GM12878 (cell line): ENCODE measurements around the gene ESPNL. TPM values are rescaled to one million over a fixed set of nuclear protein-coding genes. Genes with fewer than 3 reads are reported as not detected.

Experiments
- ATAC-seq: fragments of 200-7000 bp; cut with Tn5 transposase; 3 replicates; pipeline ENCODE4 v1.9.1; 2020; ENCODE audit warnings: mild to moderate bottlenecking, moderate library complexity
- BruUV-seq: library from RNA; stranded (reverse); fragments of 400-500 nt; replicated peaks from 2 replicates; lab custom pipeline; 2021; lab: Mats Ljungman, UMichigan
- CTCF ChIA-PET: fragments of 300-600 bp; sonication (Branson Sonifier 250); formaldehyde crosslinking; extraction: SDS; loops from one replicate; lab custom pipeline; 2021; ENCODE audit warnings: inconsistent platforms; lab: Yijun Ruan, JAX
- POLR2A ChIA-PET: fragments of 350-600 bp; formaldehyde crosslinking; extraction: SDS; loops from one replicate; lab custom pipeline; 2021; ENCODE audit warnings: inconsistent platforms; lab: Charles Lee
- RAD21 ChIA-PET: fragments of 300-600 bp; sonication (Branson Sonifier 250); formaldehyde crosslinking; loops from one replicate; lab custom pipeline; 2023; ENCODE audit warnings: antibody characterized with exemption; ENCODE audit not compliant: unreplicated experiment; lab: Charles Lee
- SMC1A ChIA-PET: fragments of 300-600 bp; sonication (Branson Sonifier 250); formaldehyde crosslinking; loops from one replicate; lab custom pipeline; 2023; ENCODE audit not compliant: unreplicated experiment, uncharacterized antibody; lab: Charles Lee
- DNase-seq: peaks from one replicate; pipeline ENCODE4 v3.0.0-alpha.2; 2011; ENCODE audit warnings: low read depth, low spot score
- FAIRE-seq: peaks from 3 replicates; lab custom pipeline; 2011; peaks lifted over from hg19 to GRCh38; lab: Jason Lieb, UNC
- H2AFZ ChIP-seq: 2 replicates; pipeline ENCODE4 v1.6.0; 2011; ENCODE audit warnings: low read depth, low read length, control low read depth; ENCODE audit not compliant: control insufficient read depth
- H3K27ac ChIP-seq: 2 replicates; pipeline ENCODE4 v1.5.1; 2011; ENCODE audit warnings: control low read depth; ENCODE audit not compliant: control insufficient read depth, insufficient read depth
- H3K27me3 ChIP-seq, 2 experiments: replicated peaks in 1 of 2; 2 replicates each; pipeline versions ENCODE4 v1.6.0 to v1.6.1; 2011; ENCODE audit warnings: low read length in 1 of 2; ENCODE audit not compliant: control insufficient read depth in 2 of 2, insufficient read depth in 2 of 2
- H3K36me3 ChIP-seq, 2 experiments: 2 replicates each; pipeline ENCODE4 v1.5.1; 2011; ENCODE audit warnings: low read length in 1 of 2; ENCODE audit not compliant: control insufficient read depth in 2 of 2, insufficient read depth in 2 of 2
- H3K4me1 ChIP-seq: 2 replicates; pipeline ENCODE4 v1.6.1; 2011; ENCODE audit warnings: mild to moderate bottlenecking, low read length, moderate library complexity, mixed read lengths; ENCODE audit not compliant: control insufficient read depth, insufficient read depth
- H3K4me2 ChIP-seq: 2 replicates; pipeline ENCODE4 v1.6.0; 2011; ENCODE audit warnings: control low read depth; ENCODE audit not compliant: control insufficient read depth, insufficient read depth
- H3K4me3 ChIP-seq: fragments of 200-600 bp; sonication (generic); 2 replicates; pipeline ENCODE4 v1.5.1; 2016
- H3K79me2 ChIP-seq: 2 replicates; pipeline ENCODE4 v1.6.0; 2011; ENCODE audit warnings: low read length; ENCODE audit not compliant: control insufficient read depth, insufficient read depth
- H3K9ac ChIP-seq: 2 replicates; pipeline ENCODE4 v1.8.0; 2011; ENCODE audit warnings: low read length, control low read depth, mixed read lengths; ENCODE audit not compliant: control insufficient read depth, insufficient read depth
- H3K9me3 ChIP-seq: replicated peaks from 3 replicates; pipeline ENCODE4 v1.5.1; 2011; ENCODE audit warnings: mild to moderate bottlenecking, low read length; ENCODE audit not compliant: control insufficient read depth, insufficient read depth
- H4K20me1 ChIP-seq: 2 replicates; pipeline ENCODE4 v1.6.0; 2011; ENCODE audit not compliant: control insufficient read depth, insufficient read depth
- ATF3 ChIP-seq: IDR thresholded peaks from 2 replicates; pipeline ENCODE4 v1.6.1; 2011; ENCODE audit warnings: low read depth, mild to moderate bottlenecking, low read length, moderate library complexity, borderline replicate concordance; ENCODE audit errors: extremely low read depth
- CBFB ChIP-seq: IDR thresholded peaks from 2 replicates; pipeline ENCODE4 v1.6.1; 2016; ENCODE audit warnings: antibody characterized with exemption, low read depth
- IKZF2 ChIP-seq, 2 experiments: fragments of 450-650 bp; IDR thresholded peaks; 2 replicates each; pipeline ENCODE4 v1.6.1; 2017; ENCODE audit warnings: mild to moderate bottlenecking in 2 of 2, moderate library complexity in 2 of 2
- JUNB ChIP-seq: IDR thresholded peaks from 2 replicates; pipeline ENCODE4 v1.6.1; 2016; ENCODE audit warnings: antibody characterized with exemption, mild to moderate bottlenecking
- NFIC ChIP-seq: IDR thresholded peaks from 2 replicates; pipeline ENCODE4 v1.6.1; 2012; ENCODE audit warnings: low read depth, mild to moderate bottlenecking, inconsistent platforms, low read length, moderate library complexity
- NFXL1 ChIP-seq: fragments of 450-650 bp; IDR thresholded peaks from 2 replicates; pipeline ENCODE4 v1.6.1; 2017; ENCODE audit warnings: antibody characterized with exemption, mild to moderate bottlenecking, borderline replicate concordance
- NRF1 ChIP-seq: conservative IDR thresholded peaks from 2 replicates; pipeline ENCODE4 v1.6.1; 2011; ENCODE audit warnings: mild to moderate bottlenecking, low read depth, low read length, improper control_type of control experiment
- PAX5 ChIP-seq: IDR thresholded peaks from 2 replicates; pipeline ENCODE4 v1.6.1; 2011; ENCODE audit warnings: low read depth, low read length, borderline replicate concordance
- RAD21 ChIP-seq: IDR thresholded peaks from 2 replicates; pipeline ENCODE4 v1.6.1; 2011; ENCODE audit warnings: mild to moderate bottlenecking, low read depth, low read length, moderate library complexity; ENCODE audit not compliant: insufficient read depth
- RUNX3 ChIP-seq: IDR thresholded peaks from 2 replicates; pipeline ENCODE4 v1.6.1; 2012; ENCODE audit warnings: low read length, inconsistent platforms
- TAF1 ChIP-seq: IDR thresholded peaks from 2 replicates; pipeline ENCODE4 v1.6.1; 2011; ENCODE audit warnings: mild to moderate bottlenecking, low read depth, low read length, borderline replicate concordance
- TARDBP ChIP-seq: IDR thresholded peaks from 2 replicates; pipeline ENCODE4 v1.6.1; 2016; ENCODE audit warnings: borderline replicate concordance
- WGBS: methylation state at CpG from one replicate; pipeline ENCODE4 v1.1.6; 2016; ENCODE audit warnings: low lambda C conversion rate; ENCODE audit not compliant: insufficient replicate concordance, insufficient coverage; ENCODE audit errors: missing lambda C conversion rate; 5-methylcytosine and 5-hydroxymethylcytosine counted together
- in situ Hi-C: fragments of 300-500 bp; cut with MboI; formaldehyde crosslinking; loops from 9 replicates; pipeline ENCODE4 v1.14.3; 2018; ENCODE audit warnings: mixed read lengths
- intact Hi-C: fragments of 100-400 bp; cut with micrococcal nuclease; formaldehyde crosslinking; loops from one replicate; pipeline ENCODE4 v1.14.2; 2022; ENCODE audit not compliant: unreplicated experiment
- polyA plus RNA-seq, 11 experiments: library from polyadenylated mRNA; depleted of rRNA in 4 of 11; unstranded in 6 of 11; stranded (reverse) in 5 of 11; fragments of >200 nt; fragmentation: Nextera tagmentation in 4 of 11; fragmentation: Illumina TruSeq in 1 of 11; extraction: Ambion mirVana in 4 of 11; extraction: Trizol in 1 of 11; gene quantifications; 1 replicate in 1 of 11; 2 replicates in 10 of 11; pipeline versions ENCODE4 v1.2.1 to v1.2.3, GENCODE V29; 2011 to 2016; ENCODE audit warnings: inconsistent platforms in 2 of 11, missing spikeins in 2 of 11, low read depth in 1 of 11
- total RNA-seq, 4 experiments: library from RNA; depleted of rRNA in 3 of 4; stranded (reverse); fragments of >200 nt in 3 of 4; fragmentation: Illumina TruSeq in 1 of 4; extraction: Trizol in 1 of 4; gene quantifications; 2 replicates each; pipeline versions ENCODE4 v1.2.1 to v1.2.3, GENCODE V29; 2013 to 2021
- TF ChIP-seq, protein P1 (sequence below): IDR thresholded peaks from 2 replicates; pipeline ENCODE4 v1.6.1; 2011; ENCODE audit warnings: mild to moderate bottlenecking, low read depth, low read length, moderate library complexity; ENCODE audit not compliant: insufficient replicate concordance

ESPNL gene
- total and polyA plus RNA-seq, 10 of the 15 experiments (the other 5 are each of a cell fraction or from before 2014, with no cell fraction given), result 0.05 to 0.94 (median 0.36) TPM; not detected in 3

DNA sequence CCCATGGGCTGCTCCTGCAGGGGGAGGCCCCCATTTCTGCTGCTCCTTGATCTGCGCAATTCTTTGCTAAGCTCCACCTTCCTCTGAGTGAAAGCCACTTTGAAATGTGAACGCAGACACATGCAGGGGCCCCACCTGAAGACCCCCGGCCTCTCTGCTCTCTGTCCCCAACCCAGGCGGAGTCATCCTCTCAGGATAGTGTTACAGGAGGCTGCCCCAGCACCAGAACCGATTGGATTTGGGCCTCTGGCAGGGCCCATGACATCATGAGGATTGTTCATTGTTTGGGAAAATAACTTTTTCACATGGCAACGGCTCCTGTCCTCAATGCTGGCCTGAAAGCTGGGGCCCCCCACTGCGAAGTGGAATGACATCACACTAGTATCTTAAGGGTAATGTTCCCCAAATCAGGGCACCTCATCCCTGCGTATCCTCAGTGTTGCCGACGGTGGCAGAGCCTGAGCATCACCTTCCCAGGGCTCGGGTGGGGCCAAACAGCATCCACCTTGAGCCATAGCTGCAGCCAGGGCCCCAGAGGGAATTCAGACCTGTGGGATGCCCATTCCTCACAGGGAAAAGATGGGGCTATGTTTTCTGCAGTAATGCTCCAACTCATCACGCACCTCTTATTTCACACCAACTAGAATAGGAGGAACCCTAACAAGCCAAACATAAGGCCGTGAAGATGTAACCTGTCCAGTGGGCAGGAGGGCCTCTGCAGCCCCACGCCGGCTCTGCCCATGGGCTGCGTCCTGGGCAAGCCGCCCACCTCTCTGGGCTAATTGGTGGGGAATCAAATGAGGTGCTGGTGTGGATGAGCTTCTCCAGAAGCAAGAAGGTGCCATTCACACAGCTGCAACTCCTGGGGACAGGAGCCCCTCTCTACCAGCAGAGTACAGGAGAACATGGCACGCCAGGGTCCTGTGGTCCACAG lies 55.9 kb downstream of the ESPNL start (continued):
- TF ChIP-seq NFIC, result no peak
- TF ChIP-seq JUNB, result no peak

GRCh38 chr2:238157506-238158017 lies 57.4 kb downstream of the ESPNL start:
- FAIRE-seq (no peak), ATAC-seq (no peak), DNase-seq (no peak)
- H3K4me1 ChIP-seq, result peaks cover 6% of the 10 kb centered on the region; the same call in 1 of the 2 replicates
- no peaks in the 10 kb centered on the region for H3K36me3 ChIP-seq
- no peak overlapping the region for H3K27ac ChIP-seq
- TF ChIP-seq IKZF2 (IDR thresholded peaks at IDR 0.05) (no peak), ATF3 (no peak), PAX5 (no peak), NFXL1 (no peak), TARDBP (no peak), RAD21 (no peak), CBFB (no peak), NRF1 (no peak), RUNX3 (no peak), TAF1 (no peak)
- TF ChIP-seq, protein P1, sequence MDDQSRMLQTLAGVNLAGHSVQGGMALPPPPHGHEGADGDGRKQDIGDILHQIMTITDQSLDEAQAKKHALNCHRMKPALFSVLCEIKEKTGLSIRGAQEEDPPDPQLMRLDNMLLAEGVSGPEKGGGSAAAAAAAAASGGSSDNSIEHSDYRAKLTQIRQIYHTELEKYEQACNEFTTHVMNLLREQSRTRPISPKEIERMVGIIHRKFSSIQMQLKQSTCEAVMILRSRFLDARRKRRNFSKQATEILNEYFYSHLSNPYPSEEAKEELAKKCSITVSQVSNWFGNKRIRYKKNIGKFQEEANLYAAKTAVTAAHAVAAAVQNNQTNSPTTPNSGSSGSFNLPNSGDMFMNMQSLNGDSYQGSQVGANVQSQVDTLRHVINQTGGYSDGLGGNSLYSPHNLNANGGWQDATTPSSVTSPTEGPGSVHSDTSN, result no peak
- BruUV-seq, result no TSS peak
- no peaks in the 10 kb centered on the region for H4K20me1 ChIP-seq
- peaks cover 3 to 7% of the 10 kb centered on the region in 2 experiments; a peak in 2 of 4 replicates for H3K27me3 ChIP-seq
- H3K9me3 ChIP-seq, result no peaks in the 10 kb centered on the region
- CTCF ChIA-PET, result interaction anchor here (0.7 kb wide), 1 partner anchor 105 kb away, joined by 4 read pairs; no protein-coding TSS in a partner anchor
- RAD21 ChIA-PET, result no interaction called here
- SMC1A ChIA-PET, result no interaction called here
- H3K9ac ChIP-seq, result no peak overlapping the region
- no peak overlapping the region for H3K4me2 ChIP-seq
- H3K79me2 ChIP-seq, result no peaks in the 10 kb centered on the region
- in situ Hi-C loops, result no loop called here
- no peak overlapping the region for H2AFZ ChIP-seq
- intact Hi-C loops, result no loop called here
- POLR2A ChIA-PET, result no interaction called here
- no peak overlapping the region for H3K4me3 ChIP-seq
- WGBS, result 54% methylated on average over 14 of the region's 14 CpGs
